H9 (cell line): ENCODE data around the gene GALNT10. TPM values are rescaled to one million over a fixed set of nuclear protein-coding genes. Genes with fewer than 3 reads are reported as not detected.

Experiments used
- DNase-seq: peaks from one replicate; pipeline ENCODE4 v3.0.0-alpha.2; 2017
- H2AFZ ChIP-seq: one replicate; pipeline ENCODE4 v1.6.1; 2013; ENCODE audit warnings: mild to moderate bottlenecking, low read length, control low read depth, moderate library complexity
- H2AK5ac ChIP-seq: 2 replicates; pipeline ENCODE4 v1.6.1; 2013; ENCODE audit warnings: low read length, control low read depth, mixed read lengths; ENCODE audit not compliant: insufficient read length
- H2BK120ac ChIP-seq: one replicate; pipeline ENCODE4 v1.6.1; 2013; ENCODE audit warnings: low read depth, mild to moderate bottlenecking, low read length, control low read depth, inconsistent platforms; ENCODE audit not compliant: poor library complexity, severe bottlenecking
- H2BK12ac ChIP-seq: 2 replicates; pipeline ENCODE4 v1.6.1; 2013; ENCODE audit warnings: low read length, control low read depth, mixed read lengths, low read depth; ENCODE audit not compliant: insufficient read length
- H2BK15ac ChIP-seq: 2 replicates; pipeline ENCODE4 v1.6.1; 2013; ENCODE audit warnings: low read depth, low read length, control low read depth
- H2BK20ac ChIP-seq: one replicate; pipeline ENCODE4 v1.6.1; 2013; ENCODE audit warnings: low read depth, mild to moderate bottlenecking, low read length, control low read depth, inconsistent platforms; ENCODE audit not compliant: poor library complexity, severe bottlenecking
- H2BK5ac ChIP-seq: 2 replicates; pipeline ENCODE4 v1.6.1; 2013; ENCODE audit warnings: low read length, control low read depth, mixed read lengths; ENCODE audit not compliant: insufficient read length
- H3K14ac ChIP-seq: 2 replicates; pipeline ENCODE4 v1.6.1; 2013; ENCODE audit warnings: low read length, control low read depth; ENCODE audit not compliant: insufficient read depth
- H3K18ac ChIP-seq: 2 replicates; pipeline ENCODE4 v1.6.1; 2013; ENCODE audit warnings: low read depth, mild to moderate bottlenecking, mixed read lengths, low read length, control low read depth; ENCODE audit not compliant: insufficient read length
- H3K23ac ChIP-seq: 2 replicates; pipeline ENCODE4 v1.6.1; 2013; ENCODE audit warnings: low read length, control low read depth, mixed read lengths, low read depth; ENCODE audit not compliant: insufficient read length
- H3K23me2 ChIP-seq: 2 replicates; pipeline ENCODE4 v1.6.1; 2013; ENCODE audit warnings: low read depth, mild to moderate bottlenecking, mixed read lengths, low read length, control low read depth; ENCODE audit not compliant: insufficient read length, poor library complexity, severe bottlenecking
- H3K27ac ChIP-seq: 2 replicates; pipeline ENCODE4 v1.5.1; 2013; ENCODE audit warnings: low read length, control low read depth, mixed read lengths, low read depth; ENCODE audit not compliant: insufficient read length
- H3K27me3 ChIP-seq: 2 replicates; pipeline ENCODE4 v1.6.1; 2013; ENCODE audit warnings: low read length, control low read depth, inconsistent platforms; ENCODE audit not compliant: insufficient read depth
- H3K4ac ChIP-seq: 2 replicates; pipeline ENCODE4 v1.6.1; 2013; ENCODE audit warnings: low read depth, mild to moderate bottlenecking, control low read depth, inconsistent platforms, low read length, moderate library complexity
- H3K4me1 ChIP-seq: 2 replicates; pipeline ENCODE4 v1.6.1; 2013; ENCODE audit warnings: low read length, control low read depth, inconsistent platforms; ENCODE audit not compliant: insufficient read depth
- H3K4me2 ChIP-seq: 2 replicates; pipeline ENCODE4 v1.6.1; 2013; ENCODE audit warnings: low read length, control low read depth, mixed read lengths; ENCODE audit not compliant: insufficient read length, insufficient read depth
- H3K56ac ChIP-seq: 2 replicates; pipeline ENCODE4 v1.6.1; 2013; ENCODE audit warnings: low read depth, mild to moderate bottlenecking, mixed read lengths, low read length, control low read depth; ENCODE audit not compliant: insufficient read length
- H3K79me1 ChIP-seq: 2 replicates; pipeline ENCODE4 v1.6.1; 2013; ENCODE audit warnings: low read depth, mild to moderate bottlenecking, moderate library complexity, low read length, control low read depth, inconsistent platforms; ENCODE audit not compliant: insufficient read depth, poor library complexity, severe bottlenecking
- H3K79me2 ChIP-seq: 2 replicates; pipeline ENCODE4 v1.6.1; 2013; ENCODE audit warnings: low read length, control low read depth, inconsistent platforms; ENCODE audit not compliant: insufficient read depth
- H3K9ac ChIP-seq: 2 replicates; pipeline ENCODE4 v1.6.1; 2013; ENCODE audit warnings: low read length, control low read depth, mixed read lengths; ENCODE audit not compliant: insufficient read length; ENCODE audit errors: extremely low read depth
- H3K9me3 ChIP-seq: one replicate; pipeline ENCODE4 v1.6.1; 2013; ENCODE audit warnings: low read depth, low read length, inconsistent platforms; ENCODE audit not compliant: control insufficient read depth
- H3T11ph ChIP-seq: one replicate; pipeline ENCODE4 v1.6.1; 2013; ENCODE audit warnings: mild to moderate bottlenecking, low read length, control low read depth, inconsistent platforms
- H4K20me1 ChIP-seq: one replicate; pipeline ENCODE4 v1.6.1; 2013; ENCODE audit not compliant: control insufficient read depth, insufficient read length, insufficient read depth
- H4K5ac ChIP-seq: 2 replicates; pipeline ENCODE4 v1.6.1; 2013; ENCODE audit warnings: low read depth, mild to moderate bottlenecking, mixed read lengths, low read length, control low read depth; ENCODE audit not compliant: insufficient read length
- H4K8ac ChIP-seq: replicated peaks from 2 replicates; pipeline ENCODE4 v1.6.1; 2013; ENCODE audit warnings: low read length, control low read depth, mixed read lengths, low read depth; ENCODE audit not compliant: insufficient read length
- H4K91ac ChIP-seq: 2 replicates; pipeline ENCODE4 v1.6.1; 2013; ENCODE audit warnings: low read depth, mild to moderate bottlenecking, moderate library complexity, mixed read lengths, low read length, control low read depth; ENCODE audit not compliant: insufficient read length
- H3K27ac Mint-ChIP-seq, 3 experiments: 2 replicates in 2 of 3; 3 replicates in 1 of 3; pipeline ENCODE4 v1.8.0; 2020 to 2021; ENCODE audit warnings: mixed read lengths in 3 of 3, mild to moderate bottlenecking in 1 of 3, moderate library complexity in 1 of 3
- H3K27me3 Mint-ChIP-seq: 2 replicates; pipeline ENCODE4 v1.8.0; 2021; ENCODE audit warnings: low read depth, mild to moderate bottlenecking, moderate library complexity, mixed read lengths
- H3K36me3 Mint-ChIP-seq, 3 experiments: 2 replicates in 2 of 3; 3 replicates in 1 of 3; pipeline ENCODE4 v1.8.0; 2020 to 2021; ENCODE audit warnings: low read depth in 3 of 3, mixed read lengths in 3 of 3; ENCODE audit not compliant: insufficient read depth in 1 of 3
- H3K4me1 Mint-ChIP-seq, 2 experiments: 2 replicates each; pipeline ENCODE4 v1.8.0; 2020; ENCODE audit warnings: mixed read lengths in 2 of 2
- H3K4me3 Mint-ChIP-seq, 2 experiments: 2 replicates in 1 of 2; 3 replicates in 1 of 2; pipeline ENCODE4 v1.8.0; 2020 to 2021; ENCODE audit warnings: mild to moderate bottlenecking in 2 of 2, mixed read lengths in 2 of 2, moderate library complexity in 1 of 2
- H3K9me3 Mint-ChIP-seq, 2 experiments: 2 replicates in 1 of 2; 3 replicates in 1 of 2; pipeline ENCODE4 v1.8.0; 2020; ENCODE audit warnings: mild to moderate bottlenecking in 2 of 2, mixed read lengths in 2 of 2, moderate library complexity in 1 of 2
- WGBS: extraction: QIAGEN DNeasy Blood & Tissue Kit; methylation state at CpG from one replicate; pipeline ENCODE4 v1.1.7; 2013; ENCODE audit warnings: missing lambda C conversion rate, low lambda C conversion rate, mixed read lengths; ENCODE audit not compliant: insufficient read length; ENCODE audit errors: extremely low coverage; 5-methylcytosine and 5-hydroxymethylcytosine counted together
- total RNA-seq: library from RNA; stranded (reverse); gene quantifications from 2 replicates; pipeline ENCODE4 v1.2.1, GENCODE V29; 2021
- TF ChIP-seq, protein P1 (sequence below): fragments of 200-600 bp; sonication (generic); conservative IDR thresholded peaks from 3 replicates; pipeline ENCODE4 v1.8.0; 2021; ENCODE audit warnings: antibody characterized with exemption, mild to moderate bottlenecking

The GALNT10 gene
- total RNA-seq, 1 experiment from 2014 or later = 15.4 TPM

DNA sequence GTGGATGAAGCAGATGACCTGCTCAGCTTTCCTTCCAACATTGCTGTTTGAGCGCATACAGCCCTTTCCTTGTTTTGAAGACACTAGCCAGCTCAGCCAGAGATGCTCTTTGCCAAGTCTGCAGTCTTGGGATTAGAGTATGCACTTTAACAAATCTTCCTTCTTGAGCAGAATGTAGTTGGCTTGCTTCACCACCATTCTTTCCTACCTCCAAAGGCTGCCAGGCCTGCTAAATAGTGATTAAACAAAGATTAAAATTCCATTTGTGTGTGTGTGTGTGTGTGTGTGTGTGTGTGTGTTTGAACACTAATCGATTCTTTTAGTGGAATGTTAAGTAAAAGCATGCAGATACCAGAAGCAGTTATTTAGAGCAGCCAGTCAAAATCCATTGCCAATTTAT lies 97.6 kb downstream of the GALNT10 start:
- Histone ChIP-seq H2AFZ (no peak overlapping the region), H2AK5ac (no peak overlapping the region), H2BK120ac (no peak overlapping the region), H4K91ac (no peak overlapping the region), H3K27me3 (no peaks in the 10 kb centered on the region), H3K9ac (no peak overlapping the region), H2BK20ac (no peak overlapping the region), H4K20me1 (no peaks in the 10 kb centered on the region), H2BK15ac (no peak overlapping the region), H3T11ph (no peak overlapping the region), H4K8ac (no peak overlapping the region), H3K4me2 (no peak overlapping the region), H3K14ac (no peak overlapping the region), H3K4me1 (peaks cover 5% of the 10 kb centered on the region; the same call in 1 of the 2 replicates), H3K79me1 (no peaks in the 10 kb centered on the region), H2BK5ac (no peak overlapping the region), H3K27ac (no peak overlapping the region), H3K18ac (no peak overlapping the region), H3K56ac (no peak overlapping the region), H3K23me2 (no peaks in the 10 kb centered on the region), H3K23ac (no peak overlapping the region), H3K79me2 (no peaks in the 10 kb centered on the region), H2BK12ac (no peak overlapping the region), H3K4ac (no peak overlapping the region), H4K5ac (no peak overlapping the region), H3K9me3 (no peaks in the 10 kb centered on the region)
- no CpG with 5 or more reads among the region's 2 CpGs for WGBS
- no peaks in the 10 kb centered on the region for H3K36me3 Mint-ChIP-seq
- H3K4me1 Mint-ChIP-seq = peaks cover 39 to 41% of the 10 kb centered on the region in 2 experiments
- TF ChIP-seq, protein P1, sequence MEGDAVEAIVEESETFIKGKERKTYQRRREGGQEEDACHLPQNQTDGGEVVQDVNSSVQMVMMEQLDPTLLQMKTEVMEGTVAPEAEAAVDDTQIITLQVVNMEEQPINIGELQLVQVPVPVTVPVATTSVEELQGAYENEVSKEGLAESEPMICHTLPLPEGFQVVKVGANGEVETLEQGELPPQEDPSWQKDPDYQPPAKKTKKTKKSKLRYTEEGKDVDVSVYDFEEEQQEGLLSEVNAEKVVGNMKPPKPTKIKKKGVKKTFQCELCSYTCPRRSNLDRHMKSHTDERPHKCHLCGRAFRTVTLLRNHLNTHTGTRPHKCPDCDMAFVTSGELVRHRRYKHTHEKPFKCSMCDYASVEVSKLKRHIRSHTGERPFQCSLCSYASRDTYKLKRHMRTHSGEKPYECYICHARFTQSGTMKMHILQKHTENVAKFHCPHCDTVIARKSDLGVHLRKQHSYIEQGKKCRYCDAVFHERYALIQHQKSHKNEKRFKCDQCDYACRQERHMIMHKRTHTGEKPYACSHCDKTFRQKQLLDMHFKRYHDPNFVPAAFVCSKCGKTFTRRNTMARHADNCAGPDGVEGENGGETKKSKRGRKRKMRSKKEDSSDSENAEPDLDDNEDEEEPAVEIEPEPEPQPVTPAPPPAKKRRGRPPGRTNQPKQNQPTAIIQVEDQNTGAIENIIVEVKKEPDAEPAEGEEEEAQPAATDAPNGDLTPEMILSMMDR = no peak
- no peak for DNase-seq
- H3K27me3 Mint-ChIP-seq = no peaks in the 10 kb centered on the region
- H3K9me3 Mint-ChIP-seq = no peaks in the 10 kb centered on the region
- H3K27ac Mint-ChIP-seq = peak overlapping the region in 2 of 3 experiments; percentile 21 to 31; a peak in 1 of 7 replicates
- H3K4me3 Mint-ChIP-seq = no peak overlapping the region
